HepG2 (cell line): ENCODE results near the gene ROMO1. TPM values are rescaled to one million over a fixed set of nuclear protein-coding genes. Genes with fewer than 3 reads are reported as not detected.

ENCODE experiments used
- ELF4 ChIP-seq: sonication (generic); formaldehyde crosslinking; IDR thresholded peaks from 2 replicates; pipeline ENCODE4 v1.5.0; 2020; ENCODE audit warnings: missing genetic modification reagents, mild to moderate bottlenecking, moderate library complexity, borderline replicate concordance
- GABPA ChIP-seq, 2 experiments: IDR thresholded peaks; 2 replicates each; pipeline ENCODE4 v1.6.1; 2011 to 2016; ENCODE audit warnings: low read depth in 2 of 2, low read length in 1 of 2, missing biosample characterization in 1 of 2, missing genetic modification characterization in 1 of 2
- GTF3A ChIP-seq: sonication (generic); formaldehyde crosslinking; conservative IDR thresholded peaks from 2 replicates; pipeline ENCODE4 v1.4.0; 2020; ENCODE audit warnings: mild to moderate bottlenecking, missing genetic modification reagents
- PAF1 ChIP-seq: IDR thresholded peaks from 2 replicates; pipeline ENCODE4 v1.6.1; 2016; ENCODE audit warnings: missing genetic modification reagents, missing compliant biosample characterization
- RBM22 ChIP-seq: fragments of 200-400 bp; formaldehyde crosslinking; optimal IDR thresholded peaks from 2 replicates; pipeline ENCODE3; 2017; ENCODE audit warnings: mild to moderate bottlenecking, low read length, moderate library complexity
- SAP130 ChIP-seq: IDR thresholded peaks from 2 replicates; pipeline ENCODE4 v1.6.1; 2016; ENCODE audit warnings: low read depth
- SIN3A ChIP-seq: IDR thresholded peaks from 2 replicates; pipeline ENCODE4 v1.6.1; 2011; ENCODE audit warnings: low read depth, mild to moderate bottlenecking, control low read depth, low read length, borderline replicate concordance
- SOX5 ChIP-seq: IDR thresholded peaks from 2 replicates; pipeline ENCODE4 v1.6.1; 2016; ENCODE audit warnings: borderline replicate concordance
- ZBTB20 ChIP-seq: sonication (generic); formaldehyde crosslinking; IDR thresholded peaks from 2 replicates; pipeline ENCODE4 v1.8.1; 2023; ENCODE audit warnings: missing genetic modification reagents, low read depth, mild to moderate bottlenecking, borderline replicate concordance
- ZNF543 ChIP-seq: sonication (generic); formaldehyde crosslinking; IDR thresholded peaks from 2 replicates; pipeline ENCODE4 v1.4.0; 2020; ENCODE audit warnings: mild to moderate bottlenecking, missing genetic modification reagents
- ZNF614 ChIP-seq: IDR thresholded peaks from 2 replicates; pipeline ENCODE4 v1.6.1; 2018; ENCODE audit warnings: missing biosample characterization, missing genetic modification reagents, inconsistent platforms, borderline replicate concordance
- ZNF670 ChIP-seq: sonication (generic); formaldehyde crosslinking; IDR thresholded peaks from 2 replicates; pipeline ENCODE4 v1.8.0; 2022; ENCODE audit warnings: mild to moderate bottlenecking, missing genetic modification reagents, borderline replicate concordance
- ZNF772 ChIP-seq: sonication (generic); formaldehyde crosslinking; IDR thresholded peaks from 2 replicates; pipeline ENCODE4 v1.5.0; 2020; ENCODE audit warnings: mild to moderate bottlenecking, missing genetic modification reagents
- polyA plus RNA-seq, 8 experiments: library from polyadenylated mRNA; depleted of rRNA in 3 of 8; stranded (reverse) in 7 of 8; unstranded in 1 of 8; fragments of >200 nt; fragmentation: Illumina TruSeq in 4 of 8; extraction: Trizol in 4 of 8; gene quantifications; 2 replicates each; pipeline versions ENCODE4 v1.2.1 to v1.2.3, GENCODE V29; 2011 to 2016; ENCODE audit warnings: low read depth in 4 of 8, missing spikeins in 1 of 8, mixed read lengths in 1 of 8; ENCODE audit not compliant: insufficient read depth in 1 of 8
- total RNA-seq, 5 experiments: library from RNA; depleted of rRNA; stranded (reverse); fragments of >200 nt; fragmentation: Illumina TruSeq; extraction: Trizol; gene quantifications; 2 replicates each; pipeline ENCODE4 v1.2.3, GENCODE V29; 2016; ENCODE audit warnings: low read depth in 1 of 5
- TF ChIP-seq, protein P1 (sequence below): sonication (generic); formaldehyde crosslinking; IDR thresholded peaks from 2 replicates; pipeline ENCODE4 v1.4.0; 2020; ENCODE audit warnings: mild to moderate bottlenecking, missing genetic modification reagents
- TF ChIP-seq, protein P2 (sequence below), 2 experiments: fragments of 450-650 bp in 1 of 2; sonication (generic) in 1 of 2; formaldehyde crosslinking; IDR thresholded peaks; 2 replicates each; pipeline versions ENCODE4 v1.5.0 to v1.8.0; 2020 to 2022; ENCODE audit warnings: mild to moderate bottlenecking in 1 of 2, missing genetic modification reagents in 1 of 2
- TF ChIP-seq, protein P3 (sequence below): sonication (generic); formaldehyde crosslinking; IDR thresholded peaks from 2 replicates; pipeline ENCODE4 v1.4.0; 2020; ENCODE audit warnings: missing genetic modification reagents
- TF ChIP-seq, protein P4 (sequence below): IDR thresholded peaks from 2 replicates; pipeline ENCODE4 v1.6.1; 2016; ENCODE audit warnings: low read depth
- TF ChIP-seq, protein P5 (sequence below): IDR thresholded peaks from 2 replicates; pipeline ENCODE4 v1.6.1; 2018; ENCODE audit warnings: missing genetic modification reagents

Gene ROMO1
- total and polyA plus RNA-seq, 2 of the 13 experiments (the other 11 are each of a cell fraction or from before 2014, with no cell fraction given) = 636 to 755 TPM

DNA sequence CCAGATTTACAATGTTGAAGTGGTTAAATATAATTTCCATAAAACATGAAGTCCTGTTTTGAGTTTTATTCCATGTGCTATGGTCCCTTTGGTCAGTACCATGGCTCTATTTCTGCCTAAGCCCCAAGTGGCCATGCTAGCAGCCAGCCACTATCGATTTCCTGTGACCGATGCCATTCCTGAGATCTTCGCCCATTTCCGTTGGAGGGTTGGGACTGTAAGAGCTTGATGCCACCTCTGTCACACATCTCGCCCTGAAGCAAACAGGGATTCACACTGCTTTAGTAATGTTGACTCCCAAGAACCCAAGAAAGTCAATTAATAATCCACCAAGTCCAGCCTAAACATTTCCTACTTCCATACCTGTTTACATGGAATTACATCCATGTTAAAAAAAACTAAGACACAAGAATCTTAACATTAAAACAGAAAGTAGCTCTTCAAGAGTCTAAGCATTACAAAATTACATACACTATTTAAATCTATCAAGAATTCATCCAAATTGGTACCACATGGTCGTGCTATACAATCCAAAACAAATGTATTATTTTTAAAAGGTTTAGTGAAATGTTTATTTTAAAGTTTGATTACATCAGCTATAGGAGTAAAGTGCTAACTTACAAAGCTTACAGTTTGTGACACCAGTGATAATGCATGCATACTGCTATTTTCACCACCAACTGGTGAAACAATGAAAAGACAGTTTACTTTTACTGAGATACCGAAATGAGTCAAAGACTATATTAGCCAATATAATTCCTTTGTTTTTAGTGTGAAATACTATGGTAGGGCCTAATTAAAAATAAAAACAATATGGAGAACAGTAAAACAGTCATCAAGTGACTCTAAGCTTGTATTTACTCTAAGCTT is 40.3 kb downstream of the ROMO1 start (continued):
- TF ChIP-seq GABPA (IDR thresholded peaks at IDR 0.05; ENCODE audit: low read depth, low read length) (no peak), GABPA (CRISPR knock-in tag; IDR thresholded peaks at IDR 0.05; ENCODE audit: low read depth) (peak; percentile 24; the same call in 1 of the 2 replicates), GTF3A (CRISPR knock-in tag) (no peak), SAP130 (CRISPR knock-in tag) (peak; percentile 68; the same call in 1 of the 2 replicates), ELF4 (no peak), SIN3A (0 out of 2 replicates have a peak, but pooled peaks have one; percentile 42), ZNF772 (no peak), ZNF543 (CRISPR knock-in tag) (no peak), ZBTB20 (CRISPR knock-in tag) (peak; percentile 14; the same call in 1 of the 2 replicates), ZNF614 (no peak), ZNF670 (CRISPR knock-in tag) (peak; percentile 74; the same call in 1 of the 2 replicates), SOX5 (no peak; the same call in 1 of the 2 replicates), PAF1 (CRISPR knock-in tag) (peak; percentile 70; the same call in 1 of the 2 replicates), RBM22 (peak; percentile 97)
- TF ChIP-seq, protein P1, sequence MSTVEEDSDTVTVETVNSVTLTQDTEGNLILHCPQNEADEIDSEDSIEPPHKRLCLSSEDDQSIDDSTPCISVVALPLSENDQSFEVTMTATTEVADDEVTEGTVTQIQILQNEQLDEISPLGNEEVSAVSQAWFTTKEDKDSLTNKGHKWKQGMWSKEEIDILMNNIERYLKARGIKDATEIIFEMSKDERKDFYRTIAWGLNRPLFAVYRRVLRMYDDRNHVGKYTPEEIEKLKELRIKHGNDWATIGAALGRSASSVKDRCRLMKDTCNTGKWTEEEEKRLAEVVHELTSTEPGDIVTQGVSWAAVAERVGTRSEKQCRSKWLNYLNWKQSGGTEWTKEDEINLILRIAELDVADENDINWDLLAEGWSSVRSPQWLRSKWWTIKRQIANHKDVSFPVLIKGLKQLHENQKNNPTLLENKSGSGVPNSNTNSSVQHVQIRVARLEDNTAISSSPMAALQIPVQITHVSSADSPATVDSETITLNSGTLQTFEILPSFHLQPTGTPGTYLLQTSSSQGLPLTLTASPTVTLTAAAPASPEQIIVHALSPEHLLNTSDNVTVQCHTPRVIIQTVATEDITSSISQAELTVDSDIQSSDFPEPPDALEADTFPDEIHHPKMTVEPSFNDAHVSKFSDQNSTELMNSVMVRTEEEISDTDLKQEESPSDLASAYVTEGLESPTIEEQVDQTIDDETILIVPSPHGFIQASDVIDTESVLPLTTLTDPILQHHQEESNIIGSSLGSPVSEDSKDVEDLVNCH (CRISPR knock-in tag) = no peak
- TF ChIP-seq, protein P2, sequence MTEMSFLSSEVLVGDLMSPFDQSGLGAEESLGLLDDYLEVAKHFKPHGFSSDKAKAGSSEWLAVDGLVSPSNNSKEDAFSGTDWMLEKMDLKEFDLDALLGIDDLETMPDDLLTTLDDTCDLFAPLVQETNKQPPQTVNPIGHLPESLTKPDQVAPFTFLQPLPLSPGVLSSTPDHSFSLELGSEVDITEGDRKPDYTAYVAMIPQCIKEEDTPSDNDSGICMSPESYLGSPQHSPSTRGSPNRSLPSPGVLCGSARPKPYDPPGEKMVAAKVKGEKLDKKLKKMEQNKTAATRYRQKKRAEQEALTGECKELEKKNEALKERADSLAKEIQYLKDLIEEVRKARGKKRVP (CRISPR knock-in tag; IDR thresholded peaks at IDR 0.05) = peak in 1 of 2 experiments; percentile 73; a peak in 3 of 4 replicates
- TF ChIP-seq, protein P3, sequence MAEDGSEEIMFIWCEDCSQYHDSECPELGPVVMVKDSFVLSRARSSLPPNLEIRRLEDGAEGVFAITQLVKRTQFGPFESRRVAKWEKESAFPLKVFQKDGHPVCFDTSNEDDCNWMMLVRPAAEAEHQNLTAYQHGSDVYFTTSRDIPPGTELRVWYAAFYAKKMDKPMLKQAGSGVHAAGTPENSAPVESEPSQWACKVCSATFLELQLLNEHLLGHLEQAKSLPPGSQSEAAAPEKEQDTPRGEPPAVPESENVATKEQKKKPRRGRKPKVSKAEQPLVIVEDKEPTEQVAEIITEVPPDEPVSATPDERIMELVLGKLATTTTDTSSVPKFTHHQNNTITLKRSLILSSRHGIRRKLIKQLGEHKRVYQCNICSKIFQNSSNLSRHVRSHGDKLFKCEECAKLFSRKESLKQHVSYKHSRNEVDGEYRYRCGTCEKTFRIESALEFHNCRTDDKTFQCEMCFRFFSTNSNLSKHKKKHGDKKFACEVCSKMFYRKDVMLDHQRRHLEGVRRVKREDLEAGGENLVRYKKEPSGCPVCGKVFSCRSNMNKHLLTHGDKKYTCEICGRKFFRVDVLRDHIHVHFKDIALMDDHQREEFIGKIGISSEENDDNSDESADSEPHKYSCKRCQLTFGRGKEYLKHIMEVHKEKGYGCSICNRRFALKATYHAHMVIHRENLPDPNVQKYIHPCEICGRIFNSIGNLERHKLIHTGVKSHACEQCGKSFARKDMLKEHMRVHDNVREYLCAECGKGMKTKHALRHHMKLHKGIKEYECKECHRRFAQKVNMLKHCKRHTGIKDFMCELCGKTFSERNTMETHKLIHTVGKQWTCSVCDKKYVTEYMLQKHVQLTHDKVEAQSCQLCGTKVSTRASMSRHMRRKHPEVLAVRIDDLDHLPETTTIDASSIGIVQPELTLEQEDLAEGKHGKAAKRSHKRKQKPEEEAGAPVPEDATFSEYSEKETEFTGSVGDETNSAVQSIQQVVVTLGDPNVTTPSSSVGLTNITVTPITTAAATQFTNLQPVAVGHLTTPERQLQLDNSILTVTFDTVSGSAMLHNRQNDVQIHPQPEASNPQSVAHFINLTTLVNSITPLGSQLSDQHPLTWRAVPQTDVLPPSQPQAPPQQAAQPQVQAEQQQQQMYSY = no peak
- TF ChIP-seq, protein P4, sequence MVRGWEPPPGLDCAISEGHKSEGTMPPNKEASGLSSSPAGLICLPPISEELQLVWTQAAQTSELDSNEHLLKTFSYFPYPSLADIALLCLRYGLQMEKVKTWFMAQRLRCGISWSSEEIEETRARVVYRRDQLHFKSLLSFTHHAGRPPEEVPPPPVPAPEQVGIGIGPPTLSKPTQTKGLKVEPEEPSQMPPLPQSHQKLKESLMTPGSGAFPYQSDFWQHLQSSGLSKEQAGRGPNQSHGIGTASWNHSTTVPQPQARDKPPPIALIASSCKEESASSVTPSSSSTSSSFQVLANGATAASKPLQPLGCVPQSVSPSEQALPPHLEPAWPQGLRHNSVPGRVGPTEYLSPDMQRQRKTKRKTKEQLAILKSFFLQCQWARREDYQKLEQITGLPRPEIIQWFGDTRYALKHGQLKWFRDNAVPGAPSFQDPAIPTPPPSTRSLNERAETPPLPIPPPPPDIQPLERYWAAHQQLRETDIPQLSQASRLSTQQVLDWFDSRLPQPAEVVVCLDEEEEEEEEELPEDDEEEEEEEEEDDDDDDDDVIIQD = peak; percentile 89
- TF ChIP-seq, protein P5, sequence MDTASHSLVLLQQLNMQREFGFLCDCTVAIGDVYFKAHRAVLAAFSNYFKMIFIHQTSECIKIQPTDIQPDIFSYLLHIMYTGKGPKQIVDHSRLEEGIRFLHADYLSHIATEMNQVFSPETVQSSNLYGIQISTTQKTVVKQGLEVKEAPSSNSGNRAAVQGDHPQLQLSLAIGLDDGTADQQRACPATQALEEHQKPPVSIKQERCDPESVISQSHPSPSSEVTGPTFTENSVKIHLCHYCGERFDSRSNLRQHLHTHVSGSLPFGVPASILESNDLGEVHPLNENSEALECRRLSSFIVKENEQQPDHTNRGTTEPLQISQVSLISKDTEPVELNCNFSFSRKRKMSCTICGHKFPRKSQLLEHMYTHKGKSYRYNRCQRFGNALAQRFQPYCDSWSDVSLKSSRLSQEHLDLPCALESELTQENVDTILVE (CRISPR knock-in tag) = peak; percentile 44; the same call in 1 of the 2 replicates
